Measurements from ENCODE around the gene STXBP5. TPM values are rescaled to one million over a fixed set of nuclear protein-coding genes. Genes with fewer than 3 reads are reported as not detected.

STXBP5 gene
- total RNA-seq, 2 experiments from 2014 or later, result 9.4 to 9.5 TPM

GRCh38 chr6:147298461-147298860 lies 94.2 kb downstream of the STXBP5 start:
- H3K9me3 Mint-ChIP-seq, result peaks cover 28% of the 10 kb centered on the region
- H3K27ac Mint-ChIP-seq, result peak overlapping the region; percentile 26
- no peaks in the 10 kb centered on the region for H3K27me3 Mint-ChIP-seq (ENCODE audit: low read depth)
- peaks cover 59% of the 10 kb centered on the region for H3K36me3 Mint-ChIP-seq (ENCODE audit: low read depth)
- CTCF ChIA-PET, result no interaction called here
- peaks cover 17% of the 10 kb centered on the region for H3K4me1 Mint-ChIP-seq (ENCODE audit: low read depth)
- H3K4me3 Mint-ChIP-seq, result no peak overlapping the region
- no peak for DNase-seq
- intact Hi-C loops (cut with micrococcal nuclease), result no loop called here

GRCh38 chr6:147299035-147299434 lies 94.8 kb downstream of the STXBP5 start:
- H3K27ac Mint-ChIP-seq, result no peak overlapping the region
- CTCF ChIA-PET, result no interaction called here
- H3K4me1 Mint-ChIP-seq (ENCODE audit: low read depth), result peaks cover 17% of the 10 kb centered on the region
- no peak for DNase-seq
- no peak overlapping the region for H3K4me3 Mint-ChIP-seq
- H3K9me3 Mint-ChIP-seq, result peaks cover 34% of the 10 kb centered on the region
- peaks cover 62% of the 10 kb centered on the region for H3K36me3 Mint-ChIP-seq (ENCODE audit: low read depth)
- intact Hi-C loops (cut with micrococcal nuclease), result no loop called here
- no peaks in the 10 kb centered on the region for H3K27me3 Mint-ChIP-seq (ENCODE audit: low read depth)

GRCh38 chr6:147301070-147301469 lies 96.9 kb downstream of the STXBP5 start:
- Mint-ChIP-seq H3K4me1 (ENCODE audit: low read depth) (peaks cover 17% of the 10 kb centered on the region), H3K9me3 (peaks cover 36% of the 10 kb centered on the region), H3K27me3 (ENCODE audit: low read depth) (no peaks in the 10 kb centered on the region), H3K4me3 (no peak overlapping the region), H3K27ac (no peak overlapping the region), H3K36me3 (ENCODE audit: low read depth) (peaks cover 57% of the 10 kb centered on the region)
- CTCF ChIA-PET, result no interaction called here
- intact Hi-C loops (cut with micrococcal nuclease), result no loop called here
- DNase-seq, result no peak

GRCh38 chr6:147304016-147304415 lies 99.8 kb downstream of the STXBP5 start:
- Mint-ChIP-seq H3K9me3 (peaks cover 16% of the 10 kb centered on the region), H3K4me3 (no peak overlapping the region), H3K27me3 (ENCODE audit: low read depth) (no peaks in the 10 kb centered on the region), H3K4me1 (ENCODE audit: low read depth) (peaks cover 2% of the 10 kb centered on the region), H3K36me3 (ENCODE audit: low read depth) (peaks cover 33% of the 10 kb centered on the region), H3K27ac (no peak overlapping the region)
- no peak for DNase-seq
- intact Hi-C loops (cut with micrococcal nuclease), result no loop called here
- CTCF ChIA-PET, result no interaction called here

GRCh38 chr6:147310521-147310920 lies 106.3 kb downstream of the STXBP5 start:
- H3K9me3 Mint-ChIP-seq, result no peaks in the 10 kb centered on the region
- peaks cover 7% of the 10 kb centered on the region for H3K36me3 Mint-ChIP-seq (ENCODE audit: low read depth)
- CTCF ChIA-PET, result no interaction called here
- no peak for DNase-seq
- no peak overlapping the region for H3K4me3 Mint-ChIP-seq
- no peaks in the 10 kb centered on the region for H3K27me3 Mint-ChIP-seq (ENCODE audit: low read depth)
- intact Hi-C loops (cut with micrococcal nuclease), result no loop called here
- no peaks in the 10 kb centered on the region for H3K4me1 Mint-ChIP-seq (ENCODE audit: low read depth)
- H3K27ac Mint-ChIP-seq, result no peak overlapping the region

GRCh38 chr6:147311218-147311617 lies 107.0 kb downstream of the STXBP5 start:
- Mint-ChIP-seq H3K4me1 (ENCODE audit: low read depth) (no peaks in the 10 kb centered on the region), H3K27me3 (ENCODE audit: low read depth) (no peaks in the 10 kb centered on the region), H3K9me3 (no peaks in the 10 kb centered on the region), H3K36me3 (ENCODE audit: low read depth) (peaks cover 9% of the 10 kb centered on the region), H3K27ac (no peak overlapping the region), H3K4me3 (no peak overlapping the region)
- CTCF ChIA-PET, result interaction anchor here (0.7 kb wide), 1 partner anchor 81 kb away, joined by 3 read pairs; no protein-coding TSS in a partner anchor
- no peak for DNase-seq
- intact Hi-C loops (cut with micrococcal nuclease), result no loop called here

- CTCF ChIA-PET, result no interaction called here
Observed at GRCh38 chr6:147321260-147321659, 117.0 kb downstream of the STXBP5 start.

GRCh38 chr6:147322299-147323162 lies 118.3 kb downstream of the STXBP5 start:
- intact Hi-C loops (cut with micrococcal nuclease), result loop anchor here (1.0 to 5.0 kb wide), 12 partner anchors 40 to 1586 kb away; no protein-coding TSS in a partner anchor
- Mint-ChIP-seq H3K27me3 (ENCODE audit: low read depth) (no peaks in the 10 kb centered on the region), H3K4me1 (ENCODE audit: low read depth) (peaks cover 19% of the 10 kb centered on the region), H3K4me3 (peak overlapping the region; percentile 71), H3K27ac (peak overlapping the region; percentile 92), H3K9me3 (no peaks in the 10 kb centered on the region), H3K36me3 (ENCODE audit: low read depth) (peaks cover 23% of the 10 kb centered on the region)
- DNase-seq, result peak; percentile 60
- CTCF ChIA-PET, result no interaction called here

More at GRCh38 chr6:147321260-147321659, 117.0 kb downstream of the STXBP5 start:
- intact Hi-C loops (cut with micrococcal nuclease), result loop anchor here (5.0 kb wide), 1 partner anchor 1121 kb away; no protein-coding TSS in a partner anchor
- DNase-seq, result no peak
- Mint-ChIP-seq H3K9me3 (no peaks in the 10 kb centered on the region), H3K36me3 (ENCODE audit: low read depth) (peaks cover 16% of the 10 kb centered on the region), H3K27me3 (ENCODE audit: low read depth) (no peaks in the 10 kb centered on the region), H3K4me1 (ENCODE audit: low read depth) (peaks cover 19% of the 10 kb centered on the region), H3K27ac (peak overlapping the region; percentile 65), H3K4me3 (no peak overlapping the region)

GRCh38 chr6:147325557-147325956 lies 121.3 kb downstream of the STXBP5 start:
- CTCF ChIA-PET, result no interaction called here
- H3K4me3 Mint-ChIP-seq, result no peak overlapping the region
- no peak overlapping the region for H3K27ac Mint-ChIP-seq
- no peaks in the 10 kb centered on the region for H3K27me3 Mint-ChIP-seq (ENCODE audit: low read depth)
- no peaks in the 10 kb centered on the region for H3K9me3 Mint-ChIP-seq
- H3K36me3 Mint-ChIP-seq (ENCODE audit: low read depth), result peaks cover 27% of the 10 kb centered on the region
- intact Hi-C loops (cut with micrococcal nuclease), result no loop called here
- no peak for DNase-seq
- H3K4me1 Mint-ChIP-seq (ENCODE audit: low read depth), result peaks cover 19% of the 10 kb centered on the region

GRCh38 chr6:147331401-147331800 lies 127.2 kb downstream of the STXBP5 start:
- CTCF ChIA-PET, result interaction anchor here (1.4 kb wide), 1 partner anchor 18 kb away, joined by 3 read pairs; no protein-coding TSS in a partner anchor
- Mint-ChIP-seq H3K4me1 (ENCODE audit: low read depth) (no peaks in the 10 kb centered on the region), H3K9me3 (no peaks in the 10 kb centered on the region), H3K27me3 (ENCODE audit: low read depth) (no peaks in the 10 kb centered on the region), H3K36me3 (ENCODE audit: low read depth) (peaks cover 27% of the 10 kb centered on the region), H3K27ac (no peak overlapping the region), H3K4me3 (no peak overlapping the region)
- intact Hi-C loops (cut with micrococcal nuclease), result no loop called here
- DNase-seq, result no peak

GRCh38 chr6:147337921-147338320 lies 133.7 kb downstream of the STXBP5 start:
- intact Hi-C loops (cut with micrococcal nuclease), result no loop called here
- peaks cover 12% of the 10 kb centered on the region for H3K36me3 Mint-ChIP-seq (ENCODE audit: low read depth)
- DNase-seq, result no peak
- CTCF ChIA-PET, result no interaction called here
- H3K27ac Mint-ChIP-seq, result no peak overlapping the region
- no peak overlapping the region for H3K4me3 Mint-ChIP-seq
- H3K4me1 Mint-ChIP-seq (ENCODE audit: low read depth), result no peaks in the 10 kb centered on the region
- H3K27me3 Mint-ChIP-seq (ENCODE audit: low read depth), result no peaks in the 10 kb centered on the region
- H3K9me3 Mint-ChIP-seq, result no peaks in the 10 kb centered on the region

- no peak overlapping the region for H3K27ac Mint-ChIP-seq
- CTCF ChIA-PET, result interaction anchor here (0.6 kb wide), 1 partner anchor 166 kb away, joined by 3 read pairs; no protein-coding TSS in a partner anchor
- no peaks in the 10 kb centered on the region for H3K27me3 Mint-ChIP-seq (ENCODE audit: low read depth)
- peaks cover 2% of the 10 kb centered on the region for H3K4me1 Mint-ChIP-seq (ENCODE audit: low read depth)
- H3K36me3 Mint-ChIP-seq (ENCODE audit: low read depth), result peaks cover 24% of the 10 kb centered on the region
- no peaks in the 10 kb centered on the region for H3K9me3 Mint-ChIP-seq
- DNase-seq, result no peak
- H3K4me3 Mint-ChIP-seq, result no peak overlapping the region
- intact Hi-C loops (cut with micrococcal nuclease), result loop anchor here (5.0 kb wide), 1 partner anchor 866 kb away; no protein-coding TSS in a partner anchor
Observed at GRCh38 chr6:147341486-147341885, 137.3 kb downstream of the STXBP5 start.

- Mint-ChIP-seq H3K9me3 (no peaks in the 10 kb centered on the region), H3K4me3 (no peak overlapping the region), H3K27me3 (ENCODE audit: low read depth) (no peaks in the 10 kb centered on the region), H3K27ac (no peak overlapping the region), H3K36me3 (ENCODE audit: low read depth) (peaks cover 21% of the 10 kb centered on the region), H3K4me1 (ENCODE audit: low read depth) (peaks cover 2% of the 10 kb centered on the region)
- CTCF ChIA-PET, result no interaction called here
- intact Hi-C loops (cut with micrococcal nuclease), result no loop called here
- no peak for DNase-seq
Observed at GRCh38 chr6:147345902-147346301, 141.7 kb downstream of the STXBP5 start.
